Osteoblast (primary cell): ENCODE data around the gene ABAT. TPM values are rescaled to one million over a fixed set of nuclear protein-coding genes. Genes with fewer than 3 reads are reported as not detected.
"Not testable (repeated sequence)": the region's sequence is repeated elsewhere in the genome, so short reads cannot be mapped to it uniquely, and the experiment has no call there.

Source experiments
- DNase-seq: peaks from one replicate; pipeline ENCODE4 v3.0.0; 2011; ENCODE audit warnings: low spot score, mixed read lengths; ENCODE audit not compliant: insufficient read length; ENCODE audit errors: missing footprints
- H2AFZ ChIP-seq: 2 replicates; pipeline ENCODE4 v1.6.0; 2011; ENCODE audit warnings: mild to moderate bottlenecking, low read length
- H3K27ac ChIP-seq: 2 replicates; pipeline ENCODE4 v1.5.1; 2011; ENCODE audit warnings: mild to moderate bottlenecking, low read depth, low read length, moderate library complexity
- H3K27me3 ChIP-seq: 2 replicates; pipeline ENCODE4 v1.6.0; 2012; ENCODE audit warnings: mild to moderate bottlenecking, control low read depth, inconsistent platforms, low read length, moderate library complexity; ENCODE audit not compliant: insufficient read depth
- H3K36me3 ChIP-seq: 2 replicates; pipeline ENCODE4 v1.5.1; 2011; ENCODE audit warnings: mild to moderate bottlenecking, low read length, control low read depth, moderate library complexity; ENCODE audit not compliant: insufficient read depth
- H3K4me1 ChIP-seq: 2 replicates; pipeline ENCODE4 v1.5.1; 2011; ENCODE audit warnings: mild to moderate bottlenecking, low read length, control low read depth, moderate library complexity; ENCODE audit not compliant: insufficient read depth
- H3K4me2 ChIP-seq: 2 replicates; pipeline ENCODE4 v1.6.0; 2011; ENCODE audit warnings: mild to moderate bottlenecking, low read length; ENCODE audit not compliant: insufficient read depth
- H3K4me3 ChIP-seq: fragments of 200-600 bp; sonication (generic); 3 replicates; pipeline ENCODE4 v1.5.1; 2012; ENCODE audit warnings: mild to moderate bottlenecking, low read length, inconsistent platforms; ENCODE audit not compliant: insufficient read depth
- H3K79me2 ChIP-seq: 2 replicates; pipeline ENCODE4 v1.6.0; 2012; ENCODE audit warnings: mild to moderate bottlenecking, low read length, control low read depth, inconsistent platforms; ENCODE audit not compliant: insufficient read depth
- H3K9me3 ChIP-seq: 2 replicates; pipeline ENCODE4 v1.5.1; 2011; ENCODE audit warnings: low read depth, low read length, control low read depth
- H4K20me1 ChIP-seq: 2 replicates; pipeline ENCODE4 v1.6.0; 2012; ENCODE audit warnings: mild to moderate bottlenecking, low read length, control low read depth; ENCODE audit not compliant: insufficient read depth
- total RNA-seq: library from RNA; depleted of rRNA; stranded (reverse); fragments of >200 nt; gene quantifications from 2 replicates; pipeline ENCODE4 v1.2.3, GENCODE V29; 2012
- TF ChIP-seq, protein P1 (sequence below): IDR thresholded peaks from 2 replicates; pipeline ENCODE4 v1.5.1; 2011; ENCODE audit warnings: mild to moderate bottlenecking, low read depth, low read length, moderate library complexity; ENCODE audit errors: extremely low read depth

ABAT gene
- total RNA-seq, 1 donor = 6.5 TPM

DNA sequence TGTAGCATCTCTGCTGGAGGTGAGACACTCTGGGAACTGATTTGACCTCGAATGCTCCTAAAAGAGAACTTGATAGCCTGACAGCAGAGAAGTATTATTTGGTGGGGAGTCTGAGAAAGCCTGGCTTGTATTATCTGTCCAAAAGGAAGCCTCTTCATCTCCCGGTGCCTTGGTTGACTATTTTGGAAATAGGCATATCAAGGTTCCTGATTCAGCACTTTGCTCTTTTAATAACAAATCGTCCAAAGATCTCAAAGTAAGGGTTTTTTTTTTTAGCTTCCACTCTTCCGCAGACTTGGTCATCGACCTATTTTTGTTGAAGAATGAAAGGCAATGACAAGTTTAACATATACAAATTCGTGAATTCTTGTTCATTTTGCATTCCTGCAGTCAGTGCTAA is 108.3 kb downstream of the ABAT start:
- H3K27ac ChIP-seq = no peak overlapping the region
- H3K4me1 ChIP-seq = no peaks in the 10 kb centered on the region
- H3K9me3 ChIP-seq = no peaks in the 10 kb centered on the region
- TF ChIP-seq, protein P1, sequence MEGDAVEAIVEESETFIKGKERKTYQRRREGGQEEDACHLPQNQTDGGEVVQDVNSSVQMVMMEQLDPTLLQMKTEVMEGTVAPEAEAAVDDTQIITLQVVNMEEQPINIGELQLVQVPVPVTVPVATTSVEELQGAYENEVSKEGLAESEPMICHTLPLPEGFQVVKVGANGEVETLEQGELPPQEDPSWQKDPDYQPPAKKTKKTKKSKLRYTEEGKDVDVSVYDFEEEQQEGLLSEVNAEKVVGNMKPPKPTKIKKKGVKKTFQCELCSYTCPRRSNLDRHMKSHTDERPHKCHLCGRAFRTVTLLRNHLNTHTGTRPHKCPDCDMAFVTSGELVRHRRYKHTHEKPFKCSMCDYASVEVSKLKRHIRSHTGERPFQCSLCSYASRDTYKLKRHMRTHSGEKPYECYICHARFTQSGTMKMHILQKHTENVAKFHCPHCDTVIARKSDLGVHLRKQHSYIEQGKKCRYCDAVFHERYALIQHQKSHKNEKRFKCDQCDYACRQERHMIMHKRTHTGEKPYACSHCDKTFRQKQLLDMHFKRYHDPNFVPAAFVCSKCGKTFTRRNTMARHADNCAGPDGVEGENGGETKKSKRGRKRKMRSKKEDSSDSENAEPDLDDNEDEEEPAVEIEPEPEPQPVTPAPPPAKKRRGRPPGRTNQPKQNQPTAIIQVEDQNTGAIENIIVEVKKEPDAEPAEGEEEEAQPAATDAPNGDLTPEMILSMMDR = no peak
- no peak overlapping the region for H3K4me3 ChIP-seq
- H3K4me2 ChIP-seq = no peak overlapping the region
- H4K20me1 ChIP-seq = no peaks in the 10 kb centered on the region
- DNase-seq = no peak
- H3K79me2 ChIP-seq = no peaks in the 10 kb centered on the region
- H3K27me3 ChIP-seq = no peaks in the 10 kb centered on the region
- no peak overlapping the region for H2AFZ ChIP-seq
- H3K36me3 ChIP-seq = no peaks in the 10 kb centered on the region

DNA sequence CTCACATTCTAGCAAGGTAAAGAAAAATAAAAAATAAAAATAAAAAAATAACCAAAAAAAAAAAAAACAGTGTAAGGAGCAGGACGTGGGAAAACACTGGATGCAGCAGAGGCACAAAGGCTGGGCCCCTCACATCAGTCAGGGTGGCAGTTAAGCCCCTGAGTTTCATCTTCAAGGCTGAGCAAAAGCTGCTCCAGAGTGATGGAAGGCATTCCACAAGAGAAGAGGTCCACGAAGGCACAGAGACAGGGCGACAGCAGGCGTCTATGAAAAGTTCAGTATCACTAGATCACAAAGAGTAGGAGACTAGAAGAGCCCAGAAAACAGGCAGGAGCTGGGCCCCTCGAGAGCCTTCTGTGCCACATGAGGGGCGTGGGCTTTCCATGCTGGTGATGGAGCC is 111.0 kb downstream of the ABAT start:
- TF ChIP-seq, protein P1 = no peak
- Histone ChIP-seq H3K4me2 (no peak overlapping the region), H3K4me1 (no peaks in the 10 kb centered on the region), H3K9me3 (no peaks in the 10 kb centered on the region), H2AFZ (no peak overlapping the region), H3K79me2 (no peaks in the 10 kb centered on the region), H3K27ac (no peak overlapping the region), H3K4me3 (no peak overlapping the region), H3K27me3 (no peaks in the 10 kb centered on the region), H4K20me1 (no peaks in the 10 kb centered on the region), H3K36me3 (no peaks in the 10 kb centered on the region)
- no peak for DNase-seq

DNA sequence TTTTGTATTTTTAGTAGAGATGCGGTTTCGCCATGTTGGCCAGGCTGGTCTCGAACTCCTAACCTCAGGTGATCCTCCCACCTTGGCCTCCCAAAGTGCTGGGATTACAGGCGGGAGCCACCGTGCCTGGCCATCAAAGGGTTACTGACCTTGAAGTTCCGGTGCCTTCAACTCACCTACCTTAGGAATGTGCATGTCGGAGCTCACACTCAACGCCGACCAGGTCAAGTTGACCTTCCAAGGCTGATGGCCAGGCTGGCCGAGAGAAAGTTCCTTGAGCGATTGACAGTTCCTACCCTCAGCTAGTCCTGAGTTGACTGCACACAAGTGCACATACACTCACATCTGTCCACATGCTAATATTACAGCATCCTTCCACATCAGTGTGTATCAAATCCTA is 111.9 kb downstream of the ABAT start:
- not testable (repeated sequence) for H2AFZ ChIP-seq

DNA sequence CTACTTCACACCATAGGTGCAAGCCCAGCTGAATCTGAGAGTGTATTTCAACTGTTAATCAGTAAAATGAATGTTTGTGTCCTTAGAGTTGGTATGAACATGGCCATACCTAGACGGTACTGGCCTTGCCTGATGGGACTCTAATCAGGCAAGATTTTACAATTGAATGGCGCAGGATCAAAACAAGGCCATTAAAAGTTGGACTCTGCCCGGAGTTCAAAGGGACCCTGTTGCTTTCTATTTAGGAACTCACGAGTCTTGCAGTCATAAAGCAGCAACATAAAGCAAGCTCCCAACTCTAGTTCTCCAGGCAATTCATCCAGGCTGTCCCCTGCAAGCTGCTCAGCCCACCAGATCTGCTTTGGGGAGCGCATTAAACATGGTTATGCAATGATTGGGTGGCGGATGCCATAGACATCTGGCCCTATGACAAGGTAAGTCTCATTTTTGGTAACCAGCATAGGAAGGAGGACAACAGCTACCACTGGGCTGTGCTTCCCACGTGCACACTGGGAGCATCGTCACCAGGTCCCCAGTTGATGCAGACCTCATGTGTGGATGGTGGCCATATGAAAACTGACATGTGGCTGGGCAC is 114.3 kb downstream of the ABAT start:
- no peaks in the 10 kb centered on the region for H3K36me3 ChIP-seq
- DNase-seq = no peak
- no peak overlapping the region for H3K4me3 ChIP-seq
- no peak overlapping the region for H3K4me2 ChIP-seq
- H2AFZ ChIP-seq = no peak overlapping the region
- no peaks in the 10 kb centered on the region for H3K4me1 ChIP-seq
- H3K9me3 ChIP-seq = no peaks in the 10 kb centered on the region
- no peaks in the 10 kb centered on the region for H4K20me1 ChIP-seq
- TF ChIP-seq, protein P1 = no peak
- no peaks in the 10 kb centered on the region for H3K27me3 ChIP-seq
- H3K27ac ChIP-seq = no peak overlapping the region
- no peaks in the 10 kb centered on the region for H3K79me2 ChIP-seq

More for the DNA sequence above, 111.9 kb downstream of the ABAT start:
- not testable (repeated sequence) for H3K36me3 ChIP-seq, H3K4me2 ChIP-seq, H4K20me1 ChIP-seq, H3K27ac ChIP-seq, H3K9me3 ChIP-seq, H3K27me3 ChIP-seq, DNase-seq, H3K4me1 ChIP-seq, H3K4me3 ChIP-seq, H3K79me2 ChIP-seq
